ENCODE data around the gene ASTN2.

- no peak for TF ChIP-seq CTCF (IDR thresholded peaks at IDR 0.05)
- TF ChIP-seq POLR2A (IDR thresholded peaks at IDR 0.05): no peak
These were observed 537.8 kb downstream of the ASTN2 start for GRCh38 chr9:116877072-116877471.

Measured in thyroid gland (tissue), 4 donors.